Testis (tissue), 3 donors: ENCODE data around the gene TBCD. TPM values are rescaled to one million over a fixed set of nuclear protein-coding genes. Genes with fewer than 3 reads are reported as not detected.
A peak's percentile ranks its signal among the peaks of the same experiment; 100 is the strongest.

Experiments used
- DNase-seq: peaks from one replicate; pipeline ENCODE4 v3.0.0-alpha.2; 2019
- H3K27ac ChIP-seq, 2 donors: fragments of 200-600 bp; sonication (generic); one replicate each; pipeline ENCODE4 v1.5.1; 2019
- H3K27me3 ChIP-seq: fragments of 200-600 bp; sonication (generic); one replicate; pipeline ENCODE4 v1.5.1; 2019
- H3K36me3 ChIP-seq: fragments of 200-600 bp; sonication (generic); one replicate; pipeline ENCODE4 v1.5.1; 2017; ENCODE audit warnings: low read depth; ENCODE audit errors: missing control alignments
- H3K4me1 ChIP-seq: fragments of 200-600 bp; sonication (generic); one replicate; pipeline ENCODE4 v1.5.1; 2019
- H3K4me3 ChIP-seq, 2 donors: fragments of 200-600 bp; sonication (generic); one replicate each; pipeline ENCODE4 v1.5.1; 2017 to 2019
- H3K9me3 ChIP-seq: fragments of 200-600 bp; sonication (generic); one replicate; pipeline ENCODE4 v1.5.1; 2017
- POLR2A ChIP-seq: fragments of 450-650 bp; IDR thresholded peaks from one replicate; pipeline ENCODE4 v1.6.1; 2017; ENCODE audit warnings: antibody characterized with exemption, mild to moderate bottlenecking, moderate library complexity
- WGBS, 2 donors: methylation state at CpG; one replicate each; pipeline ENCODE4 v1.1.5; 2018; 5-methylcytosine and 5-hydroxymethylcytosine counted together
- intact Hi-C: fragments of 100-400 bp; cut with DNase I; formaldehyde crosslinking; loops from one replicate; pipeline ENCODE4 v1.15.1; 2023; ENCODE audit warnings: low total_unique reads
- polyA plus RNA-seq: library from polyadenylated mRNA; stranded (reverse); fragments of 350-450 nt; fragmentation: Illumina TruSeq; extraction: RNeasy Lipid Tissue Mini Kit (QIAGEN cat#74804); gene quantifications from one replicate; pipeline ENCODE4 v1.2.3, GENCODE V29; 2014; ENCODE audit warnings: low read depth, low replicate concordance; ENCODE audit not compliant: insufficient read depth
- total RNA-seq, 2 donors: library from RNA; depleted of rRNA; stranded (reverse); fragments of >200 nt; gene quantifications; one replicate each; pipeline ENCODE4 v1.2.3, GENCODE V29; 2016
- TF ChIP-seq, protein P1 (sequence below), 3 experiments: fragments of 450-650 bp in 2 of 3; fragments of 200-600 bp in 1 of 3; sonication (generic) in 1 of 3; IDR thresholded peaks; one replicate each; pipeline ENCODE4 v1.5.1; 2016 to 2019; ENCODE audit warnings: antibody characterized with exemption in 3 of 3, mild to moderate bottlenecking in 2 of 3, moderate library complexity in 1 of 3

Gene TBCD
- total and polyA plus RNA-seq, 3 donors from 2014 or later, result 81.2 to 128 (median 115) TPM

DNA sequence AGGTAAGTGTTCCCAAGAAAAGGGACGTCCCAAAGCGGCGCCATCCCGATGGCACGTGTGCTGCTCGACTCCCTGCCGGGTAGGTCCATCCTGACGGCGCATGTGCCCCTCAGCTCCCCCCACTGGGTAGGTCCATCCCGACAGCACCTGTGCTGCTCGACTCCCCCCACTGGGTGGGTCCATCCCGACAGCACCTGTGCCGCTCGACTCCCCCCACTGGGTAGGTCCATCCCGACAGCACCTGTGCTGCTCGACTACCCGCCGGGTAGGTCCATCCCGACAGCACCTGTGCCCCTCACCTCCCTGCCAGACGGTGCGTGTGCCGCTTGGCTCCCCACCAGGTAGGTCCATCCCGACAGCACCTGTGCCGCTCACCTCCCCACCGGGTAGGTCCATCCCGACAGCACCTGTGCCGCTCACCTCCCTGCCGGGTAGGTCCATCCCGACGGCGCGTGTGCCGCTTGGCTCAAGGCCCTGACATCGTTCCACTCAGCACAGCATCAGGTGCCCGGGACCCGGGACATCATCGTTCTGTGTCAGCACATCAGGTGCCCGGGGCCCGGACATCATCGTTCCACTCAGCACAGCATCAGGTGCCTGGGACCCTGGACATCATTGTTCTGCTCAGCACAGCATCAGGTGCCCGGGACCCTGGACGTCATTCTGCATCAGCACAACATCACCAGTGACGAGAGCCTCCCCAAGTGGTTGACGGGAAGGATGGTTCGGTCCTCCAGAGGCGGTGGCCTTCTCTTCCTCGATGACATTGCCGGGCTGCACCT, 22.2 kb upstream of the TBCD start:
- no peak for TF ChIP-seq POLR2A
- TF ChIP-seq, protein P1, sequence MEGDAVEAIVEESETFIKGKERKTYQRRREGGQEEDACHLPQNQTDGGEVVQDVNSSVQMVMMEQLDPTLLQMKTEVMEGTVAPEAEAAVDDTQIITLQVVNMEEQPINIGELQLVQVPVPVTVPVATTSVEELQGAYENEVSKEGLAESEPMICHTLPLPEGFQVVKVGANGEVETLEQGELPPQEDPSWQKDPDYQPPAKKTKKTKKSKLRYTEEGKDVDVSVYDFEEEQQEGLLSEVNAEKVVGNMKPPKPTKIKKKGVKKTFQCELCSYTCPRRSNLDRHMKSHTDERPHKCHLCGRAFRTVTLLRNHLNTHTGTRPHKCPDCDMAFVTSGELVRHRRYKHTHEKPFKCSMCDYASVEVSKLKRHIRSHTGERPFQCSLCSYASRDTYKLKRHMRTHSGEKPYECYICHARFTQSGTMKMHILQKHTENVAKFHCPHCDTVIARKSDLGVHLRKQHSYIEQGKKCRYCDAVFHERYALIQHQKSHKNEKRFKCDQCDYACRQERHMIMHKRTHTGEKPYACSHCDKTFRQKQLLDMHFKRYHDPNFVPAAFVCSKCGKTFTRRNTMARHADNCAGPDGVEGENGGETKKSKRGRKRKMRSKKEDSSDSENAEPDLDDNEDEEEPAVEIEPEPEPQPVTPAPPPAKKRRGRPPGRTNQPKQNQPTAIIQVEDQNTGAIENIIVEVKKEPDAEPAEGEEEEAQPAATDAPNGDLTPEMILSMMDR (IDR thresholded peaks at IDR 0.05), result no peak
- WGBS, 2 donors, result 85 to 90% methylated on average over 47 of the region's 48 CpGs
- DNase-seq, result no peak
- H3K4me3 ChIP-seq, result no peak overlapping the region
- H3K36me3 ChIP-seq, result no peaks in the 10 kb centered on the region
- H3K9me3 ChIP-seq, result no peaks in the 10 kb centered on the region
- H3K27me3 ChIP-seq, result no peaks in the 10 kb centered on the region
- H3K4me1 ChIP-seq, result no peaks in the 10 kb centered on the region
- no peak overlapping the region for H3K27ac ChIP-seq
- intact Hi-C loops, result no loop called here

GRCh38 chr17:82732118-82732743, 19.6 kb upstream of the TBCD start:
- TF ChIP-seq, protein P1 (IDR thresholded peaks at IDR 0.05), result no peak
- TF ChIP-seq POLR2A, result no peak
- DNase-seq, result no peak

DNA sequence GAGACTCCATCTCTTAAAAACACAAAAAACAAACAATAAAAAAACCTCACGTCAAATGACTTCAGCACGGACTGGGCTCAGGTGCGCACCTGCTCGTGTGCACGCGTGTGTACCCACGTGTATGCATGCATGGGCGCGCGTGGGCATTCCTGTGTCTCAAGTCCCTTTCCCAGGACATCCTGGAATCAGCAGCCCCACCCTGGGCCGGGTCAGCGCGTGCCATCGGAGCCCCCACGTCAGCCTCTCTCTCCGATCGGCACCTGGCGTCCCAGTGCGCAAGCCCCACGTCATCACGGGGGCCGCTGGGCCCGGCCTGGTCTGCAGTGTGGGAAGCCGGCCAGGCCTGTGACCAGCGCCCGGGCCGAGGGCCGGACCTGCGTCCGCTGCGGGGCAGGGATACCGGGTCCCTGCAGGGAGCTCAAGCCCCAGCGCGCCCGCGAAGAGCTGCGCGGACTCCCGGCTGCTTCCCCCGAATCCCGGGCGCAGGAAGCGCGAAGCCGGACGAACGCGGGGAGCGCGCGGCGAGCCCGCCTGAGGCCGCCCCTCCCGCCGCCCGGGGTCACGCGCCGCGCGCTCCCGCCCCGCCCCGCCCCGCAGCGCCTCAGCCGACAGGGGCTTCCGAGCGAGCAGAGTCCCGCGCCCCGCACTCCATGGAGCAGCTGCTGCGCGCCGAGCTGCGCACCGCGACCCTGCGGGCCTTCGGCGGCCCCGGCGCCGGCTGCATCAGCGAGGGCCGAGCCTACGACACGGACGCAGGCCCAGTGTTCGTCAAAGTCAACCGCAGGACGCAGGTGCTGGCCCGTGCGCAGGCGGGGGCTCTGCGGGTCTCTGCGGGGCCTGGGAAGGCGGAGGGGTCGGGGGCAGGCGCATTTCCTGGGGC, 16.6 kb upstream of the TBCD start, which contains the start of gene FN3K:
FN3K (plus strand) TSS at position 629 of the 880 bp plus-strand sequence; CDS start at position 651, 22 bp downstream.
- TF ChIP-seq, protein P1 (IDR thresholded peaks at IDR 0.05), result no peak
- no peak for TF ChIP-seq POLR2A
- intact Hi-C loops, result no loop called here
- peak; percentile 82 for DNase-seq
- H3K4me3 ChIP-seq, result peak within 1 kb of the TSS; percentile 71 to 78
- H3K27ac ChIP-seq, result peak within 1 kb of the TSS; percentile 83 to 86
- no peaks in the 10 kb centered on the region for H3K9me3 ChIP-seq
- peaks cover 16% of the 10 kb centered on the region for H3K4me1 ChIP-seq
- no peaks in the 10 kb centered on the region for H3K36me3 ChIP-seq
- 4% methylated on average over 52 to 55 of the region's 101 CpGs for WGBS, 2 donors
- H3K27me3 ChIP-seq, result no peaks in the 10 kb centered on the region

More at GRCh38 chr17:82732118-82732743, 19.6 kb upstream of the TBCD start:
- Histone ChIP-seq H3K9me3 (no peaks in the 10 kb centered on the region), H3K4me1 (peaks cover 12% of the 10 kb centered on the region), H3K27ac (no peak overlapping the region), H3K36me3 (no peaks in the 10 kb centered on the region), H3K27me3 (no peaks in the 10 kb centered on the region), H3K4me3 (no peak overlapping the region)
- intact Hi-C loops, result no loop called here
- WGBS, 2 donors, result 90 to 98% methylated on average over 11 to 13 of the region's 13 CpGs

GRCh38 chr17:82736511-82737185, 15.2 kb upstream of the TBCD start:
- H3K4me1 ChIP-seq, result peaks cover 16% of the 10 kb centered on the region
- H3K9me3 ChIP-seq, result no peaks in the 10 kb centered on the region
- intact Hi-C loops, result no loop called here
- no peak overlapping the region for H3K27ac ChIP-seq
- WGBS, 2 donors, result 42 to 58% methylated on average over 9 to 16 of the region's 18 CpGs
- peak overlapping the region in 1 of 2 donors; percentile 78 for H3K4me3 ChIP-seq
- no peak for TF ChIP-seq POLR2A
- TF ChIP-seq, protein P1 (IDR thresholded peaks at IDR 0.05), result no peak
- DNase-seq, result no peak
- H3K27me3 ChIP-seq, result no peaks in the 10 kb centered on the region
- H3K36me3 ChIP-seq, result no peaks in the 10 kb centered on the region
